ENCODE measurements around the gene SAXO2.
"Not testable (repeated sequence)": the region's sequence is repeated elsewhere in the genome, so short reads cannot be mapped to it uniquely, and the experiment has no call there.

- not testable (repeated sequence) for TF ChIP-seq CTCF (IDR thresholded peaks at IDR 0.05 in 4 of 5, conservative IDR thresholded peaks at IDR 0.05 in 1 of 5); POLR2A (IDR thresholded peaks at IDR 0.05)
These were observed 48.7 kb downstream of the SAXO2 start for GRCh38 chr15:82311321-82311720.
